ENCODE results near the gene RBM3. TPM values are rescaled to one million over a fixed set of nuclear protein-coding genes. Genes with fewer than 3 reads are reported as not detected.

Gene RBM3
- total and polyA plus RNA-seq, 10 of the 15 experiments (the other 5 are each of a cell fraction or from before 2014, with no cell fraction given): 170 to 467 (median 259) TPM

- no peaks in the 10 kb centered on the region; the same call in 2 of the 3 replicates for H3K9me3 ChIP-seq (replicated peaks; ENCODE audit: control insufficient read depth, insufficient read depth, low read length)
- FAIRE-seq (no peak), ATAC-seq (no peak), DNase-seq (ENCODE audit: low read depth, low spot score) (no peak)
- ChIA-PET RAD21 (ENCODE audit: unreplicated experiment) (no interaction called here), POLR2A (interaction anchor here (0.6 kb wide), 1 partner anchor 1116 kb away, joined by 5 read pairs; no protein-coding TSS in a partner anchor), CTCF (interaction anchor here (3.2 kb wide), 1 partner anchor 102 kb away, joined by 19 read pairs; no protein-coding TSS in a partner anchor), SMC1A (ENCODE audit: uncharacterized antibody, unreplicated experiment) (no interaction called here)
- no peaks in the 10 kb centered on the region for H3K27me3 ChIP-seq (replicated peaks in 1 of 2; ENCODE audit: control insufficient read depth in 2 of 2, insufficient read depth in 2 of 2, low read length in 1 of 2)
- in situ Hi-C loops (cut with MboI) (no loop called here), intact Hi-C loops (cut with micrococcal nuclease; ENCODE audit: unreplicated experiment) (no loop called here)
- peak; percentile 55; the same call in 1 of the 2 replicates for TF ChIP-seq POLR2A (IDR thresholded peaks at IDR 0.05; ENCODE audit: low read depth, low read length)
- no peak for TF ChIP-seq MYC (IDR thresholded peaks at IDR 0.05; ENCODE audit: insufficient read depth, insufficient read length, insufficient replicate concordance, low read length, severe bottlenecking)
- peak; percentile 65; the same call in 1 of the 2 replicates for TF ChIP-seq POLR2AphosphoS5 (IDR thresholded peaks at IDR 0.05; ENCODE audit: low read length)
- H3K36me3 ChIP-seq (ENCODE audit: control insufficient read depth in 2 of 2, insufficient read depth in 2 of 2, low read length in 1 of 2): peaks cover 1 to 15% of the 10 kb centered on the region in 2 experiments
- no peak overlapping the region for H2AFZ ChIP-seq (ENCODE audit: control insufficient read depth, low read depth, low read length)
- H3K4me1 ChIP-seq (ENCODE audit: control insufficient read depth, insufficient read depth, low read length): peaks cover 7% of the 10 kb centered on the region; the same call in 1 of the 2 replicates
- 28% methylated on average over 6 of the region's 6 CpGs for WGBS (ENCODE audit: insufficient coverage, insufficient replicate concordance, low lambda C conversion rate, missing lambda C conversion rate)
- peak overlapping the region; percentile 75 for H3K4me3 ChIP-seq
- no TSS peak for BruUV-seq (replicated peaks)
- peak overlapping the region; percentile 81 for H3K4me2 ChIP-seq (ENCODE audit: control insufficient read depth, insufficient read depth)
- 0 out of 2 replicates have a peak overlapping the region, but pooled peaks have one; percentile 29 for H3K27ac ChIP-seq (ENCODE audit: control insufficient read depth, insufficient read depth)
- peak overlapping the region; percentile 94 for H3K9ac ChIP-seq (ENCODE audit: control insufficient read depth, insufficient read depth, low read length)
- no peaks in the 10 kb centered on the region for H4K20me1 ChIP-seq (ENCODE audit: control insufficient read depth, insufficient read depth)
- peaks cover 24% of the 10 kb centered on the region for H3K79me2 ChIP-seq (ENCODE audit: control insufficient read depth, insufficient read depth, low read length)
Observed at GRCh38 chrX:48576108-48576507, 1.8 kb downstream of the RBM3 start.

GRCh38 chrX:48578661-48579128 is 4.4 kb downstream of the RBM3 start:
- Histone ChIP-seq H3K27ac (ENCODE audit: control insufficient read depth, insufficient read depth) (no peak overlapping the region), H3K27me3 (replicated peaks in 1 of 2; ENCODE audit: control insufficient read depth in 2 of 2, insufficient read depth in 2 of 2, low read length in 1 of 2) (no peaks in the 10 kb centered on the region), H3K4me3 (no peak overlapping the region), H3K36me3 (ENCODE audit: control insufficient read depth in 2 of 2, insufficient read depth in 2 of 2, low read length in 1 of 2) (peaks cover 1 to 15% of the 10 kb centered on the region in 2 experiments), H3K4me2 (ENCODE audit: control insufficient read depth, insufficient read depth) (no peak overlapping the region), H3K9ac (ENCODE audit: control insufficient read depth, insufficient read depth, low read length) (no peak overlapping the region), H2AFZ (ENCODE audit: control insufficient read depth, low read depth, low read length) (no peak overlapping the region), H3K9me3 (replicated peaks; ENCODE audit: control insufficient read depth, insufficient read depth, low read length) (no peaks in the 10 kb centered on the region; the same call in 2 of the 3 replicates), H4K20me1 (ENCODE audit: control insufficient read depth, insufficient read depth) (no peaks in the 10 kb centered on the region), H3K79me2 (ENCODE audit: control insufficient read depth, insufficient read depth, low read length) (peaks cover 24% of the 10 kb centered on the region), H3K4me1 (ENCODE audit: control insufficient read depth, insufficient read depth, low read length) (peaks cover 7% of the 10 kb centered on the region; the same call in 1 of the 2 replicates)
- DNase-seq (ENCODE audit: low read depth, low spot score) (no peak), ATAC-seq (no peak), FAIRE-seq (no peak)
- ChIA-PET POLR2A (no interaction called here), CTCF (interaction anchor here (1.0 kb wide), 1 partner anchor 110 kb away, joined by 3 read pairs; no protein-coding TSS in a partner anchor), RAD21 (ENCODE audit: unreplicated experiment) (no interaction called here), SMC1A (ENCODE audit: uncharacterized antibody, unreplicated experiment) (no interaction called here)
- no TSS peak for BruUV-seq (replicated peaks)
- in situ Hi-C loops (cut with MboI): no loop called here
- no peak for TF ChIP-seq ZNF687 (IDR thresholded peaks at IDR 0.05)
- TF ChIP-seq ZBED1 (IDR thresholded peaks at IDR 0.05; ENCODE audit: borderline replicate concordance): peak; percentile 11; the same call in 1 of the 2 replicates
- no peak for TF ChIP-seq ATF2 (IDR thresholded peaks at IDR 0.05; ENCODE audit: low read length)
- TF ChIP-seq ZBTB4 (CRISPR knock-in tag; IDR thresholded peaks at IDR 0.05): no peak
- peak; percentile 81 for TF ChIP-seq POLR2AphosphoS5 (IDR thresholded peaks at IDR 0.05; ENCODE audit: low read length)
- intact Hi-C loops (cut with micrococcal nuclease; ENCODE audit: unreplicated experiment): no loop called here
- 25% methylated on average over 2 of the region's 2 CpGs for WGBS (ENCODE audit: insufficient coverage, insufficient replicate concordance, low lambda C conversion rate, missing lambda C conversion rate)
